GM13976 (cell line): Measurements from ENCODE around the gene SULF2.

Experiments
- DNase-seq: peaks from one replicate; pipeline ENCODE4 v3.0.0; 2012; ENCODE audit warnings: low spot score
- CTCF ChIP-seq: IDR thresholded peaks from 2 replicates; pipeline ENCODE4 v1.5.1; 2012; ENCODE audit warnings: borderline replicate concordance, mild to moderate bottlenecking; ENCODE audit not compliant: insufficient read depth; ENCODE audit errors: extremely low read depth, missing control alignments, control extremely low read depth
- in situ Hi-C: fragments of 300-500 bp; cut with MboI; formaldehyde crosslinking; loops from one replicate; pipeline ENCODE4 v1.12.0; 2022; ENCODE audit warnings: low sequenced_read_pairs, mixed read lengths, inconsistent platforms; ENCODE audit not compliant: unreplicated experiment

Gene SULF2

GRCh38 chr20:47773371-47773786, 11.9 kb downstream of the SULF2 start:
- no peak for DNase-seq
- no peak for TF ChIP-seq CTCF
- in situ Hi-C loops = no loop called here

DNA sequence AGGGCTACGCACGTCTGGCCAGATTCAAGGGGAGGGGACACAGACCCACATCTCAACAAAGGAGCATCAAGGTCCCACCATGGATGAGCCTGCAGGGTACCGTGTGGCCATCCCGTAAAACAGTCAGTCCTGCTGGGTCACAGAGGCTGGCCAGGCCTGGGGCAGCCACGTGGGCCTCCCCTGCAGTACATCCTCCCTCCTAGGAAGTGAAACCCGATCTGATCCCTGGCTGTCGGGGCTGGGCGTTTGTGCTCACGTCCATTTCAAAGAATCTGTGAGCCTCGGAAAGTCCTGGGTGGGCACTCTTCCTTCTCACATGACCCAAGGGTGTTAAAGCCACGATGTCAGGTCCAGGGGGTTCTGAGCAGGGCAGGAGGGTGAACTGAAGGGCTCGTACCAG, 14.3 kb downstream of the SULF2 start:
- in situ Hi-C loops = no loop called here
- DNase-seq = no peak
- no peak for TF ChIP-seq CTCF

DNA sequence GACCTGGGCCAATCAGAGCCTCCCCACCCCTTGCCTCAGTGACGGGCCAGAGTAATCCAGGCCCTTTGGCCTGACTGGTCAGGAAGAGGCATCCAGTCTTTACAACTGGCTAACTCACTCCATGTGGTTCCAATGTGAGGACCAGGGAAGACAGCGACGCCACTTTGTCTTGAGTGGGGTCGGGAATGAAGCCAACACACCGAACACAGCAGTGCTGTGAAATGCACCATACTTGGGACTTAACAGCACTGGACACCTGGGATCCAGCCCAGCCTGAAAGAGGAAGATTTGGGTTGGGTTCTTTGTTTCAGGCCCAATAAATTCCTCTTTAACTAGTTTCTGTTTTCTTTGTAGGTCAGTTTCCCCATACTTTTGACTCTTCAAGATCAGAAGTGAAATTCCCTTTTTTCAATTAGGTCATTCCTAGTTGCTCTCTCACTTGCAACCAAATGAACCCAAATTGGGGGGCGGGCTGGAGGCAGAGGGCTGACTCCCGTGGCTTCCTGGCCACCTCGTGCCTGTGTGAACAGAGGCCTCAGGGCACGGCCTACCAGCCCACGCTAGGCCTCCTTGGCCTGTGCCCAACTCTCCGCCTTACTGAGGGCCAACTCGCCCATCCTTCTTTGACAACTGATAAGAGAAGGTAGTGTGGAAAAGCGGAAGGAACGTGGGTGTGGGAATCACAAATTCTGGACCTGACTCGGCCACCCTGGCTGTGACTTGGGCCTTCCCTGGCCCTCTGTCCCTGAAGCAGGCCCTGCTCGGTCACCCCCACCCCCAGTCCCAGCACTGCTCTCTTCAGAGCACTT, 17.1 kb downstream of the SULF2 start:
- in situ Hi-C loops = no loop called here
- no peak for TF ChIP-seq CTCF
- no peak for DNase-seq

- no peak for DNase-seq
- in situ Hi-C loops = no loop called here
- TF ChIP-seq CTCF = no peak
These were observed 19.3 kb downstream of the SULF2 start for GRCh38 chr20:47765691-47766594.

DNA sequence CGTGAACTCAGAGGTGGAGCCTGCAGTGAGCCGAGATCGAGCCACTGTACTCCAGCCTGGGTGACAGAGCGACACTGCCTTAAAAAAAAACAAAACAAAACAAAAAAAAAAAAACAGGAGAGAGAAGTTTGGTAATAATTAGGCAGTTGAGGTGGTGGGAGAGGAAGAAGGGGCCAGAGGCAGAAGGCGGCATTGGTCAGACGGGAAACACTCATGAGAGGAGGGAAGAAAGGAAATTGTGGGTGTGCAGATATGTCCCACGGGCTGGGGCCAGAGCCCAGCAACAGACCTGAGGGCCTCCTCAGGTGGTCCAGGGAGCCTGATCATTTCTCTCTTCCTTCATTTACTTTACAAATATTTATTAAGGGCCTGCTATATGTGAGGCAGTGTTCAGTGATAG, 20.0 kb downstream of the SULF2 start:
- in situ Hi-C loops = no loop called here
- DNase-seq = no peak
- no peak for TF ChIP-seq CTCF

- TF ChIP-seq CTCF = no peak
- in situ Hi-C loops = no loop called here
- no peak for DNase-seq
These were observed 21.0 kb downstream of the SULF2 start for GRCh38 chr20:47764154-47764733.
